Skeletal muscle tissue (tissue), 4 donors: ENCODE data around the gene ANKS1B. TPM values are rescaled to one million over a fixed set of nuclear protein-coding genes. Genes with fewer than 3 reads are reported as not detected.

ENCODE experiments used
- H3K27ac ChIP-seq: one replicate; pipeline ENCODE4 v1.7.0; 2013; ENCODE audit warnings: mild to moderate bottlenecking, low read depth, low read length, inconsistent platforms
- H3K27me3 ChIP-seq, 3 donors: one replicate each; pipeline ENCODE4 v1.7.0; 2013; ENCODE audit warnings: low read length in 3 of 3; ENCODE audit not compliant: control insufficient read depth in 3 of 3, insufficient read depth in 3 of 3
- H3K36me3 ChIP-seq, 3 donors: one replicate each; pipeline ENCODE4 v1.7.0; 2013; ENCODE audit warnings: low read length in 3 of 3; ENCODE audit not compliant: control insufficient read depth in 3 of 3, insufficient read depth in 3 of 3
- H3K4me1 ChIP-seq, 3 donors: one replicate each; pipeline ENCODE4 v1.7.0; 2013; ENCODE audit warnings: low read length in 3 of 3, mild to moderate bottlenecking in 3 of 3; ENCODE audit not compliant: control insufficient read depth in 3 of 3, insufficient read depth in 3 of 3
- H3K4me3 ChIP-seq, 3 donors: one replicate each; pipeline ENCODE4 v1.7.0; 2013; ENCODE audit warnings: low read length in 3 of 3
- H3K9ac ChIP-seq, 3 donors: one replicate each; pipeline ENCODE4 v1.7.0; 2013; ENCODE audit warnings: low read length in 3 of 3, mild to moderate bottlenecking in 3 of 3, moderate library complexity in 2 of 3, low read depth in 1 of 3
- H3K9me3 ChIP-seq, 3 donors: one replicate each; pipeline ENCODE4 v1.7.0; 2013; ENCODE audit warnings: low read length in 3 of 3; ENCODE audit not compliant: control insufficient read depth in 3 of 3
- total RNA-seq: library from RNA; depleted of rRNA; stranded (reverse); fragments of >200 nt; gene quantifications from one replicate; pipeline ENCODE4 v1.2.3, GENCODE V29; 2014
- donor health status: Osteomylitis.

Gene ANKS1B
- total RNA-seq, 1 donor from 2014 or later: 10.4 TPM

- Histone ChIP-seq H3K9me3 (no peaks in the 10 kb centered on the region), H3K27me3 (no peaks in the 10 kb centered on the region), H3K36me3 (no peaks in the 10 kb centered on the region), H3K4me1 (no peaks in the 10 kb centered on the region), H3K27ac (no peak overlapping the region), H3K4me3 (no peak overlapping the region), H3K9ac (no peak overlapping the region)
Measured at GRCh38 chr12:99433155-99433554, 551.6 kb downstream of the ANKS1B start.

GRCh38 chr12:99431203-99431602 is 553.5 kb downstream of the ANKS1B start:
- Histone ChIP-seq H3K27ac (no peak overlapping the region), H3K36me3 (no peaks in the 10 kb centered on the region), H3K9ac (no peak overlapping the region), H3K4me3 (no peak overlapping the region), H3K9me3 (no peaks in the 10 kb centered on the region), H3K4me1 (no peaks in the 10 kb centered on the region), H3K27me3 (no peaks in the 10 kb centered on the region)

GRCh38 chr12:99427104-99427503 is 557.6 kb downstream of the ANKS1B start:
- Histone ChIP-seq H3K4me1 (no peaks in the 10 kb centered on the region), H3K4me3 (no peak overlapping the region), H3K27me3 (no peaks in the 10 kb centered on the region), H3K9ac (no peak overlapping the region), H3K9me3 (no peaks in the 10 kb centered on the region), H3K27ac (no peak overlapping the region), H3K36me3 (no peaks in the 10 kb centered on the region)

- Histone ChIP-seq H3K27me3 (no peaks in the 10 kb centered on the region), H3K4me1 (no peaks in the 10 kb centered on the region), H3K27ac (no peak overlapping the region), H3K9me3 (no peaks in the 10 kb centered on the region), H3K9ac (no peak overlapping the region), H3K4me3 (no peak overlapping the region), H3K36me3 (no peaks in the 10 kb centered on the region)
Measured at GRCh38 chr12:99418379-99418778, 566.4 kb downstream of the ANKS1B start.

- H3K4me1 ChIP-seq: no peaks in the 10 kb centered on the region
- H3K9me3 ChIP-seq: peaks cover 0 to 3% (median 0%) of the 10 kb centered on the region in 3 donors
- H3K27ac ChIP-seq: no peak overlapping the region
- H3K27me3 ChIP-seq: no peaks in the 10 kb centered on the region
- H3K4me3 ChIP-seq: no peak overlapping the region
- H3K36me3 ChIP-seq: no peaks in the 10 kb centered on the region
- H3K9ac ChIP-seq: no peak overlapping the region
Measured at GRCh38 chr12:99413751-99414150, 571.0 kb downstream of the ANKS1B start.

- Histone ChIP-seq H3K27ac (no peak overlapping the region), H3K9ac (no peak overlapping the region), H3K27me3 (no peaks in the 10 kb centered on the region), H3K9me3 (no peaks in the 10 kb centered on the region), H3K4me1 (no peaks in the 10 kb centered on the region), H3K4me3 (no peak overlapping the region), H3K36me3 (no peaks in the 10 kb centered on the region)
Measured at GRCh38 chr12:99393763-99394162, 591.0 kb downstream of the ANKS1B start.

- no peaks in the 10 kb centered on the region for H3K9me3 ChIP-seq
- no peak overlapping the region for H3K4me3 ChIP-seq
- H3K36me3 ChIP-seq: no peaks in the 10 kb centered on the region
- no peaks in the 10 kb centered on the region for H3K4me1 ChIP-seq
- H3K27me3 ChIP-seq: no peaks in the 10 kb centered on the region
- no peak overlapping the region for H3K9ac ChIP-seq
- H3K27ac ChIP-seq: no peak overlapping the region
Measured at GRCh38 chr12:99392091-99392850, 592.5 kb downstream of the ANKS1B start.

- Histone ChIP-seq H3K27ac (no peak overlapping the region), H3K36me3 (no peaks in the 10 kb centered on the region), H3K9ac (no peak overlapping the region), H3K27me3 (no peaks in the 10 kb centered on the region), H3K4me3 (no peak overlapping the region), H3K4me1 (no peaks in the 10 kb centered on the region), H3K9me3 (no peaks in the 10 kb centered on the region)
Measured at GRCh38 chr12:99390707-99391106, 594.0 kb downstream of the ANKS1B start.

- Histone ChIP-seq H3K9me3 (no peaks in the 10 kb centered on the region), H3K4me1 (no peaks in the 10 kb centered on the region), H3K9ac (no peak overlapping the region), H3K27me3 (no peaks in the 10 kb centered on the region), H3K36me3 (no peaks in the 10 kb centered on the region), H3K4me3 (no peak overlapping the region), H3K27ac (no peak overlapping the region)
Measured at GRCh38 chr12:99389751-99390150, 595.0 kb downstream of the ANKS1B start.

- H3K4me1 ChIP-seq: no peaks in the 10 kb centered on the region
- H3K36me3 ChIP-seq: no peaks in the 10 kb centered on the region
- no peak overlapping the region for H3K9ac ChIP-seq
- no peak overlapping the region for H3K4me3 ChIP-seq
- H3K9me3 ChIP-seq: no peaks in the 10 kb centered on the region
- no peaks in the 10 kb centered on the region for H3K27me3 ChIP-seq
- no peak overlapping the region for H3K27ac ChIP-seq
Measured at GRCh38 chr12:99388671-99389195, 596.0 kb downstream of the ANKS1B start.
